Epithelial cell of proximal tubule (primary cell): ENCODE measurements around the gene NDUFC1. TPM values are rescaled to one million over a fixed set of nuclear protein-coding genes. Genes with fewer than 3 reads are reported as not detected.
"Not testable (repeated sequence)": the region's sequence is repeated elsewhere in the genome, so short reads cannot be mapped to it uniquely, and the experiment has no call there.

Source experiments
- DNase-seq: peaks from one replicate; pipeline ENCODE4 v3.0.0-alpha.2; 2011; ENCODE audit warnings: low read depth
- H3K4me3 ChIP-seq: 2 replicates; pipeline ENCODE4 v1.5.1; 2011; ENCODE audit warnings: low read depth, mild to moderate bottlenecking, low read length
- CTCF ChIP-seq: conservative IDR thresholded peaks from 2 replicates; pipeline ENCODE4 v1.5.1; 2012; ENCODE audit warnings: low read depth, mild to moderate bottlenecking, low read length
- total RNA-seq: library from RNA; depleted of rRNA; stranded (reverse); fragments of >200 nt; gene quantifications from 2 replicates; pipeline ENCODE4 v1.2.3, GENCODE V29; 2015

The NDUFC1 gene
- total RNA-seq, 1 donor from 2014 or later: 60.9 TPM

DNA sequence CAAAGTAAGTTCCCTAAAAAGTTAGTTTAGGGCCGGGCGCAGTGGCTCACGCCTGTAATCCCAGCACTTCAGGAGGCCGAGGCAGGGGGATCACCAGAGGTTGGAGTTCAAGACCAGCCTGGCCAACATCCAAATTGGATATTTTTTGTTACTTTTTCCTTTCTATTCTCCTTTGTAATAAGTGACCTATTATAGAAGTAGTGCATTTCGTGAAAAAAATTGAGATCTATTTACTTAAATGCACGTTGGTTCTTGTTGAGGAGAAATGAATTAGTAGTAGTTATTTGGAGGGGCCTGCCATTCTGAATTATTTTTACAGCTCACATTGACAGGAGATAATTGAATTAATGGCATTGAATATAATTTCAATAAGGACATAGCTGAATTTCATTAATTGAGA, 22.3 kb upstream of the NDUFC1 start:
- DNase-seq: no peak
- TF ChIP-seq CTCF: no peak
- H3K4me3 ChIP-seq: no peak overlapping the region

GRCh38 chr4:139322541-139322940, 20.3 kb upstream of the NDUFC1 start:
- H3K4me3 ChIP-seq, DNase-seq: not testable (repeated sequence)

GRCh38 chr4:139322070-139322469, 19.8 kb upstream of the NDUFC1 start:
- H3K4me3 ChIP-seq, DNase-seq: not testable (repeated sequence)

GRCh38 chr4:139319571-139319970, 17.3 kb upstream of the NDUFC1 start:
- no peak for TF ChIP-seq CTCF
- no peak overlapping the region for H3K4me3 ChIP-seq
- no peak for DNase-seq

DNA sequence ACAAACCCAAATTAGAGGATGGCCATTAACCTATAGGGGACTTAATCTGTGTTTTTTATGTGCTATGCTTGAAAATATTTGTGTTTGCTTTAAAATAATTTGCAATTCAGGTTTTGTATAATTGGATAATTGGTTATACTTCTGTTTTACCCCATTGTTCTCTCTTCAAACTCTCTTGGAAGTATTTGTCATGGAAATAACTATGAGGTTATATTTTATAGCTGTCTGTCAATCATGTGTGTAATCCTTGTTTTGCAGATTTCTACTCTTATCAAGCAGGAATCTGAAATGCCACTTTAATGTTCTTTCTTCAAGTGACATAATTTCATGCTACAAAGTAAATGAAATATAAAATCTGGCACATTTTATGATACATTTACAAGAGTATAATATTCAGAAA, 15.4 kb upstream of the NDUFC1 start:
- DNase-seq: no peak
- no peak overlapping the region for H3K4me3 ChIP-seq
- TF ChIP-seq CTCF: no peak

- no peak for DNase-seq
- H3K4me3 ChIP-seq: no peak overlapping the region
- TF ChIP-seq CTCF: no peak
Observed at GRCh38 chr4:139316733-139317132, 14.5 kb upstream of the NDUFC1 start.

- peak; percentile 35 for DNase-seq
- H3K4me3 ChIP-seq: peak overlapping the region; percentile 24
- TF ChIP-seq CTCF: no peak
Observed at GRCh38 chr4:139315221-139315675, 13.0 kb upstream of the NDUFC1 start.

- TF ChIP-seq CTCF: no peak
- no peak for DNase-seq
- no peak overlapping the region for H3K4me3 ChIP-seq
Observed at GRCh38 chr4:139314047-139314800, 11.9 kb upstream of the NDUFC1 start.

- not testable (repeated sequence) for DNase-seq, H3K4me3 ChIP-seq
Observed at GRCh38 chr4:139313414-139313813, 11.1 kb upstream of the NDUFC1 start.
